G401 (cell line): Measurements from ENCODE around the gene PTPRZ1. TPM values are rescaled to one million over a fixed set of nuclear protein-coding genes. Genes with fewer than 3 reads are reported as not detected.

ENCODE experiments used
- DNase-seq: peaks from one replicate; pipeline ENCODE4 v3.0.0-alpha.2; 2015; ENCODE audit warnings: low spot score
- in situ Hi-C: cut with HindIII; loops from 2 replicates; pipeline ENCODE4 v1.10.0; 2016; ENCODE audit warnings: low sequenced_read_pairs, mixed read lengths
- total RNA-seq: library from RNA; depleted of rRNA; stranded (reverse); fragments of >200 nt; shearing (Covaris generic); gene quantifications from 2 replicates; pipeline ENCODE4 v1.2.3, GENCODE V29; 2014

PTPRZ1 gene
- total RNA-seq, 1 experiment from 2014 or later, result not detected

GRCh38 chr7:121885166-121885920 is 12.4 kb downstream of the PTPRZ1 start:
- in situ Hi-C loops, result no loop called here
- no peak for DNase-seq

GRCh38 chr7:121887634-121888033 is 14.7 kb downstream of the PTPRZ1 start:
- in situ Hi-C loops, result no loop called here
- no peak for DNase-seq

DNA sequence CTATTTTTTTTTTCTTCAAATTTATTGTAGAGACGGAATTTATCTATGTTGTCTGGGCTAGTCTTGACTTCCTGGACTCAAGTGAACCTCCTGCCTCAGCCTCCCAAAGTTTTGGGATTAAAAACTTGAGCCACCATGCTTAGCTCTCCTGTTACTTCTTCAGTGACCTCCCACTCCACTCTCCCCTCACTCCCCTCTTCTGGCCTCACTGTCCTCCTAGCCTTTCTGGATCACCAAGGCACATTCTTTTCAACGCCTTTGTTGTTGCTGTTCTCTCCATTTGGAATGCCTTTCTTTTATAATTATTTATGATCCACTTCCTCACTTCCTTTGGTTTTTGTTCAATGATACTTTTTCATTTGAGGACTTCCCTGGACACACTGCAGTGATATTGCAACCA is 17.9 kb downstream of the PTPRZ1 start:
- no peak for DNase-seq
- in situ Hi-C loops, result no loop called here

DNA sequence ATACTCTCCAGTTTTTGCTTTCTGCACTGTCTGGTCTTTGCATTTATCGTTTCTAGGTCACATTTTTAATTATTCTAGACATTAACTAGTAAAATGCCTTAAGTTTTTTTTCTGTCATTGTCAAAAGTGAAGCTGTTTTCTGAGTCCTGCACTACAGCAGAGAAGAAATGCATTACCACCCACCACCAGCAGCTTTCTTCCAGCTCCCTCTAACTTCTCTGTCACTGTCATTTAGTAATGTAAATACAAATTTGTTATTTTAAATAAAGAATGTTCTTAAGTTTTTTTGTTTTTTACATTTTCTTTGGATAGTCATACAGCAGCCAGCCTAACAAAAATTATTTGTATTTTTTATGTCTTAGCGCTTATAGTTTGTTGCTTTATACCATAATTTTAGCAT is 18.8 kb downstream of the PTPRZ1 start:
- no peak for DNase-seq
- in situ Hi-C loops, result no loop called here

GRCh38 chr7:121901026-121901425 is 28.1 kb downstream of the PTPRZ1 start:
- no peak for DNase-seq

GRCh38 chr7:121904120-121904519 is 31.2 kb downstream of the PTPRZ1 start:
- in situ Hi-C loops, result no loop called here
- DNase-seq, result no peak

More at GRCh38 chr7:121901026-121901425, 28.1 kb downstream of the PTPRZ1 start:
- in situ Hi-C loops, result no loop called here

- no peak for DNase-seq
- in situ Hi-C loops, result no loop called here
These were observed 35.1 kb downstream of the PTPRZ1 start for GRCh38 chr7:121908042-121908441.

DNA sequence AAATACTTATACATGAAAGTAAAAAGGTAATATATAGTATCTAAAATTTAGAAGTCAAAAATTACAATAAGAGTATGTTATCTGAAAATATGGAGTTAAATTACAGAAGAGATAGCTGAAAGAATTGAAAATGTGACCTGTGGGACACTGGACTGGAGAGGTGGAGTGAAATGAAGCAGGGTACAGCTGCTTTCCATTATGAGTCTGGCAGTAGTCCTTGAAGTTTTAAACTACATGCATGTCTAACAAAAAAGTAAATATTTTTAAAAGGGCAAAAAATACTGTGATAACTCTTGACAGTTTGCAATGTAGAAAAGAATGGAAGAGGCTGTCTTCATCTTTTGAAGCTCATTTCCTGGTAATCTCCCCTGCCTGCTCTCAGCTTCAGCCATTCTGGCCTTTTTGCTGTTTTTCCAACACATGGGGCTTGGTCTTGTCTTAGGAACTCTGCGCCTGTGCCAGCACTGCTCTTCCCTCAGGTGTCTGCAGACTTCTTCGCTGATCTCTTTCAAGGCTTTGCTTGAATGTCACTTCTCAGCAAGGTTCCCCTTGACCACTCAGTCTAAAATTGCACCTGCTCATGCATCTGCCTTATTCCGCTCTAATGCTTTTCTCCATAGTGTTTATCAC is 36.9 kb downstream of the PTPRZ1 start:
- DNase-seq, result peak; percentile 10
- in situ Hi-C loops, result no loop called here

DNA sequence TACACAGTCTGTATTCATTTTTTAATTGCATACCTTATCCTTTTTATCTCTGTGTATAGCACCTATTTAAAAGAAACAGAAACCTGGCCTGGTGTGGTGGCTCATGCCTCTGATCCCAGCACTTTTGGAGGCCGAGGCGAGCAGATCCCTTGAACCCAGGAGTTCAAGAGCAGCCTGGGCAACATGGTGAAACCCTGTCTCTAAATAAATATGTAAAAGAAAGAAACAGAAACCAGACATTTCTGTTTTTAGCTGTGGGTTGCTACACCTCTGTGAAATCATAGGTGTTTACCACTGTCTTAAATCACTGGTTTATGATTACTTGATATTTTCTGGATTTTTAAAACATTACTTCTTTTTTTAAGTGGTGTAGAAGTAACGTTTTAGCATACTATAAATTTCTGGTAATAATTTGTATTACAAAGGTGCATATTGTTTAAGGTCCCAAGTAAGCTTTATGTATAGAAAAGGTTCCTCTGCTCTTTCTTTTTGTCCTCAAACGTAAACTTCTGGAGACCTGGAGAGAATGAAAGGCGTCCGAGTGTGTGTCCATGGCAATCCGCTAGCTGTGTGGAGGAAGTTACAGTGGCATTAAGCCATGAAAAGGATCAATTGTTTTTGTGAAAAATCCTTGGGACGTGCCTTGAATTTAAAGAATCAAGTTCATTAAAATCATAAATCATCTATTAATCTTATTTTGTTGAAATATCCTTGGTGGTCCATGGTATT is 41.1 kb downstream of the PTPRZ1 start:
- DNase-seq, result no peak
- in situ Hi-C loops, result no loop called here

- no peak for DNase-seq
- in situ Hi-C loops, result no loop called here
These were observed 41.8 kb downstream of the PTPRZ1 start for GRCh38 chr7:121914676-121915279.

DNA sequence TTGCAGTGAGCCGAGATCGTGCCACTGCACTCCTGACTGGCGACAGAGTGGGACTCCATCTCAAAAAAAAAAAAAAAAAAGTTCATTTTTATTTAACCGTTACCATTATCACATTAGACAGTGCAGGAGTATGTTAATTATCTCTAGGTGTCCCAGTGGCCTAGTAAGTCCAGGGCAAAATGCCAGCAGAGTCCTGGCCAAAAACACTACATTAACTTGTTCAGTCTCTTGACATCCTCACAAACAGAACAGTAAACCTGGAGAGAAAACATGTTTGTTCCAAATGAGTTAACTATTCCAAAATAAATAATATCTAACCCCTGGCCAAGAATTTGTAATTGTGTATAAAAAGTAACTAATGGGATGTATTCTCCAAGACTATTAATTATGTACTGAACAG is 43.2 kb downstream of the PTPRZ1 start:
- peak; percentile 15 for DNase-seq
- in situ Hi-C loops, result no loop called here

DNA sequence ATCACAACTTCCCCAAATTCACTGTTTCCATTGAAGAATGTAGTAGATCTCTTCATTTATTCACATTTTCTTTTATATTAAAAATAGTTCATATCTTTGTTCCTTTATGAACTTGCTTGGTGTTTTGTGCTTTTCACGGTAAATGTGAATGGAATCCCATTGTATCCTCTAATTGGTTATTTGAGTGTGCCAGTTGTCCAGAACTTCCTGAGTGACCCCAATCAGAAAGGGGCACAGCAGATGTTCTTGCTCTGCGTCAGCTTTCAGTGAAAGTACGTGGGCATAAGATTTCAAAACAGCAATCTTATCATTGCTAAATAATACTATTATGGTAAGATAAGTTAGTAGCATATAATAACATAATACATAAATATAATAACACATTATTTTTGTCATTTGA is 47.0 kb downstream of the PTPRZ1 start:
- in situ Hi-C loops, result no loop called here

GRCh38 chr7:121924269-121925186 is 51.6 kb downstream of the PTPRZ1 start:
- in situ Hi-C loops, result no loop called here
- DNase-seq, result no peak

More for the DNA sequence above, 47.0 kb downstream of the PTPRZ1 start:
- DNase-seq, result no peak

DNA sequence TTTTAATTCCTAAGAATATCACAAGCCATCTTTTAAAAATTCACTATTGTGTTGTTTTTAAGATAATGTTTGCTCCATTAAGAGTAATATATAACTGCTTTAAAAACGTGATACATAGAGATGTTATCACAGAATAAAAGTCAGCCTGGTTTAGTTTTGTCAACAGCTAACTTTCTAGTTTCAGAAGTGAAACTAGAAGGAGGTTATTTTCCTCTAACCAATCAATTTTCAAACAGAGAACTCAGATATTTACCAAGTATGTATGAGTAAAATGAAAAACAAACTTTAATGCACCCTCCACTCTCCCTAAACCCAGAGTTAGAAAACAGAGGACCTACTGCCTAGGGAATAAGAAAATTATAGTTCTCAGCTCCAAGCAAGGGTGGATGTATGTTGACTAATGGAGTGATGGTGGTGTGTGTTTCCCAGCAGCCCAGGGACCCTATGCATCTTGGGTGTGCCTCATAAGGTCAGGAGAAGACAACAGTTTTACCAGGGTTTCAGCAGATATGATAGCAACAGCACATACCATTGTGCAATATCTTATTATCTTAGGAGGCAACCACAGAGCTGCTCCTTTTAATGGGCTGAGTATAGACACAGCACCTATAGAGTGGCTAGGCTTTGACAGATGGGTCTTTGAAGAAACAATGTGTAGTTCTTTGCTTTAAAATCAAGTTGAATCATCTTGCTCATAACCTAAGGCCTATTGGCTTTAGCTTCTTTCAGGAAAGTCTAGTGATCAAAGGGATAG is 58.4 kb downstream of the PTPRZ1 start:
- no peak for DNase-seq
- in situ Hi-C loops, result no loop called here

- DNase-seq, result no peak
- in situ Hi-C loops, result no loop called here
These were observed 59.8 kb downstream of the PTPRZ1 start for GRCh38 chr7:121932768-121933167.

DNA sequence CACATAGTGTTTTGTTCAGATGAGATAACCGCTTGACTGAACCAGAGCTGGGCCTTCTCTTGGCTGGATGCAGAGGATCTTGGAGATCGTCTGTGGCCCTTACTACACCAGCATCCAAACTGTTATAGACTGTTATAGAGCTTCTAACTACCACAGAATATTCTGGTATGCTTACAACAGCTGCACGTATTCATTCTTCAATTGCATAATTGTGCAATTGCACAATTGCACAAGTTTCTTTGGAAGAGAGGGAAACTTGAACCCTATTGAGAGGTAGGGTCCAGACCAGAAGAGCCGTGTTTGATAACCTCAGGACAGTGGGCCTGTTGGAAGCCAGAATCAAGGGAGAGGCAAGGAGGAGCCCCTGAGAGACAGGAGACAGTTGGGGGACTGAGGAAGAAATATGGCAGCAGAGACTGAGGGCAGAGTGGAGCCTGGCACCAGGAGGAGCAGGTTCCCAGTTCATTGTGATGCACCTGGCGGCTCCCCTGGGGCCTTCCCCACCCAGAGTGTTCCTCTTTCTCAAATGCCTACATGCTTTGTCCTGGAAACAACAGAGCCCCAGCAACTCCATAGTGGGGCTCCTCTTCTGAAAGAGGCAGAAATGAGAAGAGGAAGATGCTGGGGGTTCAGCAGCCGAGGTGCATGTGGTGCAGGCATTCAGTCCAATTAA is 64.1 kb downstream of the PTPRZ1 start:
- in situ Hi-C loops, result no loop called here
- DNase-seq, result no peak

DNA sequence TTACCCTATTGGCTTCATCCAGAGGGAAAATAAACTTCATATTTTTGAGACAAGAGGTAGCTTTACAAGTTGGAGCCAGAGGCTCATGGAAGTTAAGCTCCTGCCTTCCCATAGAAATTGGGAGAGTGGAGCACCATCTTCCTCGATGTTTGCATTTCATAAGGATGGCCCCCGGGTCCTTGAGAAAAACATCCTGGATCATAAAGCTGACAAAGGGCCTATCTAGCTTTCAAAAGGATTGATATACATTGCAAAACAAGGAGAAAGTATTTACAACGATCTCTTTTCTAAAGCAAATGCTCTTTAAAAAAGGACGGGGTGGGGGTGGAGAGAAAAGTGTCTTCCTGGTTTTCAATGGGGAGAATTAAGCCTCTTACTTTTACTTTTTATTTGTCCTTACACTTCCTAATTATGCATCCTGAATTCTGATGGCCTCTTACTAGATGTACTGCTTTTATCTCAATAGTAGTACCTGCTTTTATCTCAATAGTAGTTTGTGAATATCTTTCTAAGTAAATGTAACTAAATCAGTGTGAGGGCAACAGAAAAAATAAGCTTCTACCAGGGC is 65.6 kb downstream of the PTPRZ1 start:
- no peak for DNase-seq
- in situ Hi-C loops, result no loop called here
